Sigmoid colon (tissue), 3 donors: ENCODE results near the gene CD52.

Source experiments
- POLR2A ChIP-seq, 2 donors: fragments of 450-650 bp; IDR thresholded peaks; one replicate each; pipeline ENCODE4 v1.6.1; 2016; ENCODE audit warnings: antibody characterized with exemption in 2 of 2, mild to moderate bottlenecking in 2 of 2, moderate library complexity in 2 of 2
- TF ChIP-seq, protein P1 (sequence below), 4 experiments: fragments of 450-650 bp in 3 of 4; fragments of 200-600 bp in 1 of 4; IDR thresholded peaks; one replicate each; pipeline ENCODE4 v1.5.1; 2016 to 2019; ENCODE audit warnings: antibody characterized with exemption in 4 of 4, mild to moderate bottlenecking in 3 of 4, moderate library complexity in 2 of 4

DNA sequence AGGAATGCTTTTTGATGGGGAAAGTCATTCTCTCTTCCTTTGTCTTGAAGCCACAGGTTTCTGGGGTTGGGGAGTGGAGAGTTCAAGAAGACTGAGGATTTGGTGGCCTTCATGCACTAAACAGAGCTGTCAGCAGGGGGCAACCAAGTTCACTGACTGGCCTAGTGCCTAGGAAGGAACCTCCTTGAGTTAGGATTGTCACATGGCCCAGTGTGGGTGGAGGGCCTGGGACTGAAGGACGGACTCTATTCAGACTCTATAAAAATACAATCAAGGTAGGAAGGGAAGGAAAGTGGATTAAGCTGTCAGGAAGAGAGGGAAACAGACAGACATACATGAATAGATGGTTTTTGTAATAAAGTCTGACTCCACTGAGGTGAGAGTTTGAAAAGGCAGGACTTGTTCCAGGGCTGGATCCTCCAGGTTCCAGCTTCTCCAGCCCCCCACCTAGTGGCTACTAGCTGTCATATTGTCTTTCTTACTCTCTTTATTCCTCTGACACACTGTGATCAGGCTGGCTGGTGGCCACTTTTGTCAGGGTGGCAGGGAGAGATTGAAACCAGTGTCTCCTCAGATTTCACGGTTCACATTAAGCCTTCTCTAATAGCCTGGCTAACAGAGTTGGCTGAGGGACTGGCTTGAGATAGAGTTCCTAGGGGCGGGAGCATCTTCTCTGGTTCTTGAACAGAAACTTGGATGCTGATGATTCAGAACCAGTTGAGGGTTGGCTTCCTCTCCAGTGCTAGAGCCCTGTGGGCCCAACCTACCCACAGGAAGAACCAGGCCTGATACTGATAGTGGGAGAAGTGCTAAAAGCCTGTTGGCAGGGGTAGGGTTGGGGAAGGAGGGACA, 42.0 kb upstream of the CD52 start:
- TF ChIP-seq, protein P1, sequence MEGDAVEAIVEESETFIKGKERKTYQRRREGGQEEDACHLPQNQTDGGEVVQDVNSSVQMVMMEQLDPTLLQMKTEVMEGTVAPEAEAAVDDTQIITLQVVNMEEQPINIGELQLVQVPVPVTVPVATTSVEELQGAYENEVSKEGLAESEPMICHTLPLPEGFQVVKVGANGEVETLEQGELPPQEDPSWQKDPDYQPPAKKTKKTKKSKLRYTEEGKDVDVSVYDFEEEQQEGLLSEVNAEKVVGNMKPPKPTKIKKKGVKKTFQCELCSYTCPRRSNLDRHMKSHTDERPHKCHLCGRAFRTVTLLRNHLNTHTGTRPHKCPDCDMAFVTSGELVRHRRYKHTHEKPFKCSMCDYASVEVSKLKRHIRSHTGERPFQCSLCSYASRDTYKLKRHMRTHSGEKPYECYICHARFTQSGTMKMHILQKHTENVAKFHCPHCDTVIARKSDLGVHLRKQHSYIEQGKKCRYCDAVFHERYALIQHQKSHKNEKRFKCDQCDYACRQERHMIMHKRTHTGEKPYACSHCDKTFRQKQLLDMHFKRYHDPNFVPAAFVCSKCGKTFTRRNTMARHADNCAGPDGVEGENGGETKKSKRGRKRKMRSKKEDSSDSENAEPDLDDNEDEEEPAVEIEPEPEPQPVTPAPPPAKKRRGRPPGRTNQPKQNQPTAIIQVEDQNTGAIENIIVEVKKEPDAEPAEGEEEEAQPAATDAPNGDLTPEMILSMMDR (IDR thresholded peaks at IDR 0.05), result peak; percentile 86 to 94 (median 88)
- TF ChIP-seq POLR2A (IDR thresholded peaks at IDR 0.05), result peak in 1 of 2 donors; percentile 23
